Muscle of leg (tissue), 11 donors: ENCODE data around the gene CEP170. TPM values are rescaled to one million over a fixed set of nuclear protein-coding genes. Genes with fewer than 3 reads are reported as not detected.
"Not testable (repeated sequence)": the region's sequence is repeated elsewhere in the genome, so short reads cannot be mapped to it uniquely, and the experiment has no call there.

Experiments
- DNase-seq: peaks from one replicate; pipeline ENCODE4 v3.0.0; 2013
- H3K27ac ChIP-seq: one replicate; pipeline ENCODE4 v1.5.1; 2013; ENCODE audit warnings: mild to moderate bottlenecking, low read length, control low read depth
- H3K27me3 ChIP-seq: one replicate; pipeline ENCODE4 v1.6.1; 2013; ENCODE audit warnings: low read length; ENCODE audit not compliant: control insufficient read depth, insufficient read depth
- H3K36me3 ChIP-seq: one replicate; pipeline ENCODE4 v1.6.1; 2013; ENCODE audit warnings: low read length; ENCODE audit not compliant: control insufficient read depth, insufficient read depth
- H3K4me1 ChIP-seq: one replicate; pipeline ENCODE4 v1.6.1; 2013; ENCODE audit warnings: low read length; ENCODE audit not compliant: control insufficient read depth, insufficient read depth
- H3K4me3 ChIP-seq: one replicate; pipeline ENCODE4 v1.5.1; 2013; ENCODE audit warnings: low read length, control low read depth
- H3K9me3 ChIP-seq: replicated peaks from 2 replicates; pipeline ENCODE4 v1.6.1; 2013; ENCODE audit warnings: low read depth, low read length; ENCODE audit not compliant: control insufficient read depth
- WGBS: methylation state at CpG from one replicate; pipeline ENCODE4 v1.1.5; 2013; ENCODE audit warnings: missing lambda C conversion rate; ENCODE audit not compliant: insufficient coverage; 5-methylcytosine and 5-hydroxymethylcytosine counted together
- polyA plus RNA-seq, 8 donors: library from polyadenylated mRNA; unstranded; fragments of 120-200 nt; gene quantifications; one replicate each; pipeline versions ENCODE4 v1.2.1 to v1.2.3, GENCODE V29; 2013; ENCODE audit warnings: inconsistent platforms in 1 of 8, low replicate concordance in 1 of 8; ENCODE audit not compliant: insufficient read length in 8 of 8, insufficient read depth in 1 of 8
- total RNA-seq: library from RNA; stranded (reverse); fragments of 120-200 nt; gene quantifications from one replicate; pipeline ENCODE4 v1.2.4, GENCODE V29; 2013

Gene CEP170
- total and polyA plus RNA-seq, 9 donors: 44.5 to 68.5 (median 53.2) TPM

GRCh38 chr1:243122876-243123409 is 132.1 kb downstream of the CEP170 start:
- H3K9me3 ChIP-seq, H3K27ac ChIP-seq, H3K36me3 ChIP-seq, H3K4me1 ChIP-seq, H3K4me3 ChIP-seq, H3K27me3 ChIP-seq: not testable (repeated sequence)
- DNase-seq: peak; percentile 2
- WGBS: 80% methylated on average over 1 of the region's 5 CpGs

- no CpG with 5 or more reads among the region's 5 CpGs for WGBS
- H3K27me3 ChIP-seq, H3K36me3 ChIP-seq, H3K4me3 ChIP-seq, H3K9me3 ChIP-seq, H3K27ac ChIP-seq, DNase-seq, H3K4me1 ChIP-seq: not testable (repeated sequence)
Measured at GRCh38 chr1:243121939-243122338, 133.1 kb downstream of the CEP170 start.

DNA sequence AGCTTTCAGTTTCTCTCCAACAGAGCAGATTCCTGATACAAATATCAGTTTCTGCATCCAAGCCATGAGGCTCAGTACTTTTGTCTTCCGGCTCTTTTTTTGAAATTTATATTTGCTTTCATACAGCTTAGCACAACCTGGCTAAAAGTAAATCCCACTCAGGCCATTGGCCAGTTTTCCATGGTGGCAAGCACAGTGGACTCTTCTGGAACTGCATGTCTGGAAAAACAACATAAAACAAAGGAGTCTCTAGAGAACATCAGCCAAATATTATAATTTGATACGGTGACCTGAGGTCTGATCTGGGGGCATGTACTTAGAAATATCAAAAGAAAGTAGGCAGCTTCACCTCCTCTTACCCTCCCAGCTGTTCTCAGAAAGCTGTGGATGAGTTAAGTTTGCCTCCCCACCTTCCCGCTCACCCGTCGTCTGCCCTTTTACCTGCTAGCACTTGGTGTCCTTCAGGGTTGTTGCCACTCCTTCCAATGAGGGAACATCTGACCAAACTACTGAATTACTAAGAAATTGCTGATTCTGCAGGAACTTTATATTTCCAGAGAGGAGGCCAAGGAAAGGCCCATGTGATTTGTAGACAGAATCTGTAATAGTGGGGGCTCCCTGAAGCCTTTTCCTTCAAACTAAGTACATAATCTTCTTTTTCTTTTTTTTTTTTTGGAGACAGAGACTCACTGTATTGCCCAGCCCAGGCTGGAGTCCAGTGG is 136.3 kb downstream of the CEP170 start:
- not testable (repeated sequence) for H3K36me3 ChIP-seq, H3K4me3 ChIP-seq, H3K27me3 ChIP-seq, H3K27ac ChIP-seq, H3K4me1 ChIP-seq, H3K9me3 ChIP-seq, DNase-seq
- WGBS: no CpG with 5 or more reads among the region's 5 CpGs

DNA sequence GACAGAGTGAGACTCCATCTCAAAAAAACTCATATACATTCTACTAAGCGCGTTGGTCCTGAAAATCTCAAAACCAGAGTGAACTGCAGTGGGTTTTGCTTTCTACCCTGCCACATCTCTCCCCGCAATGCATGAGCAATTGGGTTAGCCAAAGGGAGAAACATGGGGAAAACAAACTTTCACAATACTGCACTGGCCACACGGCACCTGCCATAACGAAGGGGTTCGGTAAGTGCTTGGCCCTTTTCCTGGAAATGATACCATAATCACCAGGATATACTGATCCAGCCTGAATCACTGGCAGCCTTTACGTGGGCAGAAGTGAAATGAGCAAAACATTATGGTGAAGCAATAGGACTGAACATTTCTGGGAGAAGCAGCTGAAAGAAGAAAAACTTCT is 138.9 kb downstream of the CEP170 start:
- H3K27me3 ChIP-seq, H3K9me3 ChIP-seq, H3K4me3 ChIP-seq, H3K4me1 ChIP-seq, H3K36me3 ChIP-seq, H3K27ac ChIP-seq, DNase-seq: not testable (repeated sequence)
- 100% methylated on average over 2 of the region's 7 CpGs for WGBS

GRCh38 chr1:243114769-243115168 is 140.3 kb downstream of the CEP170 start:
- H3K4me3 ChIP-seq, H3K27ac ChIP-seq, H3K9me3 ChIP-seq, H3K36me3 ChIP-seq, H3K27me3 ChIP-seq, DNase-seq, H3K4me1 ChIP-seq: not testable (repeated sequence)
- 60% methylated on average over 2 of the region's 3 CpGs for WGBS

GRCh38 chr1:243114059-243114713 is 140.9 kb downstream of the CEP170 start:
- H3K27ac ChIP-seq, H3K9me3 ChIP-seq, H3K4me3 ChIP-seq, H3K36me3 ChIP-seq, H3K27me3 ChIP-seq, H3K4me1 ChIP-seq: not testable (repeated sequence)
- WGBS: 0% methylated on average over 1 of the region's 8 CpGs
- peak; percentile 24 for DNase-seq

GRCh38 chr1:243107171-243107570 is 147.9 kb downstream of the CEP170 start:
- not testable (repeated sequence) for H3K4me3 ChIP-seq, H3K36me3 ChIP-seq, DNase-seq, H3K9me3 ChIP-seq, H3K4me1 ChIP-seq, H3K27me3 ChIP-seq, H3K27ac ChIP-seq
- WGBS: 75% methylated on average over 9 of the region's 12 CpGs

DNA sequence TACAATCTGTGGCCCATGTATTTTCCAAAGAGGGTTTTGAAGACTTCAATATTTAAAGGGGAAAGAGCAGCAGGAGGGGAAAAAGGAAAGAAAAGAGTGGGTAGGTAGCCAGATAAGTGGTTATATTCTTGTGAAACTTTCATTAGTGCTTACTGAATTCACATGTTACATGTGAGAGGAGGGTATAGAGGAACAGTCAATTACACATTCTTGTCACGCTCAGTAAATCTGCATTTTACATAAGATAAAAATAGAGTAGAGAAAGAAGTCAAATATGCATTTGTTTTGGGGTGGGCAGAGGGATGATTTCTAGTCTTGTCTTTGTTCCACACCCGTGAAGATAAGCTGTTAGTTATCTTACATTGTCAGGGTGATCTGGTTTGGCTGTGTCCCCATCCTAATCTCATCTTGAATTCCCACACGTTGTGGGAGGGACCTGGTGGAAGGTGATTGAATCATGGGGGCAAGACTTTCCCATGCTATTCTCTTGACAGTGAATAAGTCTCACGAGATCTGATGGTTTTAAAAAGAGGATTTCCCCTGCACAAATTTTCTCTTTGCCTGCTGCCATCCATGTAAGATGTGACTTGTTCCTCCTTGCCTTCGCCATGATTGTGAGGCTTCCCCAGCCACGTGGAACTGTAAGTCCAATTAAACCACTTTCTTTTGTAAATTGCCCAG is 149.3 kb downstream of the CEP170 start:
- H3K4me1 ChIP-seq, H3K27me3 ChIP-seq, H3K9me3 ChIP-seq, H3K36me3 ChIP-seq, DNase-seq, H3K4me3 ChIP-seq, H3K27ac ChIP-seq: not testable (repeated sequence)
- WGBS: no CpG with 5 or more reads among the region's 6 CpGs

- not testable (repeated sequence) for H3K27ac ChIP-seq, DNase-seq, H3K9me3 ChIP-seq, H3K27me3 ChIP-seq, H3K36me3 ChIP-seq, H3K4me3 ChIP-seq, H3K4me1 ChIP-seq
Measured at GRCh38 chr1:243105104-243105503, 150.0 kb downstream of the CEP170 start.

DNA sequence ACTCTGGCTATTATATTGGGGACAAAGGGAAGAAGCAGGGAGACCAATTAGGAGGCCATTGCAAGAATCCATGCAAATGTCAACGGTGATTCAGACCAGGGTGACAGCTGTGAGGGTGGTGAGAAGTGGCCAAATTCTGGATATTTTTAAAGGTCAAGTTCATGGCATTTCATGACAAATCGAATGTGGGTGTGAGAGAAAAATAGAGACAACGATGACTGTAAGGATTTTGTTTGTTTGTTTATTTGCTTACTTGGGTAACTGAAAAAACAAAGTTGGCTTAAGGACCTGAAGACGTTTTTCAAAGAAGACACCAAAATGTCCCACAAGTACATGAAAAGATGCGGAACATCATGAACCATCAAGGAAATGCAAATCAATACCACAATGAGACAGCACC is 150.6 kb downstream of the CEP170 start:
- H3K4me1 ChIP-seq, H3K27ac ChIP-seq, DNase-seq, H3K27me3 ChIP-seq, H3K4me3 ChIP-seq, H3K36me3 ChIP-seq, H3K9me3 ChIP-seq: not testable (repeated sequence)
- whole genome bisulfite sequencing: 68% methylated on average over 3 of the region's 5 CpGs
